Tibial nerve (tissue), 4 donors: ENCODE data around the gene PLCB2. TPM values are rescaled to one million over a fixed set of nuclear protein-coding genes. Genes with fewer than 3 reads are reported as not detected.

ENCODE experiments used
- DNase-seq, 2 donors: peaks; one replicate each; pipeline ENCODE4 v3.0.0-alpha.2; 2019; ENCODE audit warnings: low spot score in 2 of 2
- H3K27ac ChIP-seq, 4 donors: fragments of 200-600 bp; sonication (generic) in 3 of 4; one replicate each; pipeline ENCODE4 v1.5.1; 2017 to 2019; ENCODE audit warnings: mild to moderate bottlenecking in 1 of 4
- H3K27me3 ChIP-seq, 2 donors: fragments of 200-600 bp; sonication (generic) in 1 of 2; one replicate each; pipeline versions ENCODE4 v1.5.1 to v1.6.0; 2017 to 2019
- H3K36me3 ChIP-seq, 3 donors: fragments of 200-600 bp; sonication (generic); one replicate each; pipeline ENCODE4 v1.5.1; 2018 to 2019
- H3K4me1 ChIP-seq, 4 donors: fragments of 200-600 bp; sonication (generic) in 3 of 4; one replicate each; pipeline ENCODE4 v1.5.1; 2017 to 2019
- H3K4me3 ChIP-seq, 4 donors: fragments of 200-600 bp; sonication (generic) in 3 of 4; one replicate each; pipeline ENCODE4 v1.5.1; 2017 to 2019; ENCODE audit warnings: mild to moderate bottlenecking in 1 of 4, moderate library complexity in 1 of 4
- H3K9me3 ChIP-seq, 4 donors: fragments of 200-600 bp; sonication (generic) in 3 of 4; one replicate each; pipeline ENCODE4 v1.5.1; 2017 to 2019
- CTCF ChIP-seq, 5 experiments: fragments of 200-600 bp in 3 of 5; fragments of 450-650 bp in 2 of 5; sonication (generic) in 3 of 5; IDR thresholded peaks; one replicate each; pipeline ENCODE4 v1.5.1; 2016 to 2019; ENCODE audit warnings: antibody characterized with exemption in 5 of 5, mild to moderate bottlenecking in 3 of 5, moderate library complexity in 2 of 5
- EP300 ChIP-seq, 2 donors: sonication (generic); formaldehyde crosslinking; IDR thresholded peaks; one replicate each; pipeline ENCODE4 v1.6.1; 2017; ENCODE audit warnings: antibody characterized with exemption in 2 of 2, mild to moderate bottlenecking in 1 of 2
- POLR2A ChIP-seq, 2 donors: fragments of 450-650 bp; IDR thresholded peaks; one replicate each; pipeline ENCODE4 v1.6.1; 2017; ENCODE audit warnings: antibody characterized with exemption in 2 of 2, mild to moderate bottlenecking in 2 of 2, moderate library complexity in 2 of 2
- WGBS, 2 donors: methylation state at CpG; one replicate each; pipeline ENCODE4 v1.1.5; 2018; 5-methylcytosine and 5-hydroxymethylcytosine counted together
- total RNA-seq, 4 donors: library from RNA; depleted of rRNA; stranded (reverse); fragments of >200 nt; gene quantifications; one replicate each; pipeline ENCODE4 v1.1.0, GENCODE V29; 2016

Gene PLCB2
- total RNA-seq, 4 donors from 2014 or later: 14.9 to 42.3 (median 17.0) TPM

GRCh38 chr15:40344217-40344616, 36.5 kb upstream of the PLCB2 start:
- Histone ChIP-seq H3K27me3 (no peaks in the 10 kb centered on the region), H3K9me3 (no peaks in the 10 kb centered on the region), H3K4me1 (peaks cover 0 to 78% (median 30%) of the 10 kb centered on the region in 4 donors), H3K27ac (peak overlapping the region in 1 of 4 donors; percentile 97), H3K36me3 (no peaks in the 10 kb centered on the region), H3K4me3 (no peak overlapping the region)
- no peak for DNase-seq
- TF ChIP-seq CTCF (IDR thresholded peaks at IDR 0.05): no peak
- TF ChIP-seq EP300 (IDR thresholded peaks at IDR 0.05): no peak
- TF ChIP-seq POLR2A (IDR thresholded peaks at IDR 0.05): no peak
- WGBS, 2 donors: 37 to 55% methylated on average over 5 to 6 of the region's 6 CpGs

- no peaks in the 10 kb centered on the region for H3K27me3 ChIP-seq
- 60 to 64% methylated on average over 10 of the region's 10 CpGs for WGBS, 2 donors
- H3K9me3 ChIP-seq: no peaks in the 10 kb centered on the region
- no peak overlapping the region for H3K4me3 ChIP-seq
- H3K36me3 ChIP-seq: no peaks in the 10 kb centered on the region
- H3K4me1 ChIP-seq: peaks cover 0 to 85% (median 37%) of the 10 kb centered on the region in 4 donors
- no peak for DNase-seq
- H3K27ac ChIP-seq: peak overlapping the region in 3 of 4 donors; percentile 46 to 97 (median 55)
- TF ChIP-seq EP300 (IDR thresholded peaks at IDR 0.05) (no peak), POLR2A (IDR thresholded peaks at IDR 0.05) (no peak), CTCF (IDR thresholded peaks at IDR 0.05) (no peak)
Measured at GRCh38 chr15:40343512-40343911, 35.8 kb upstream of the PLCB2 start.

- Histone ChIP-seq H3K4me3 (no peak overlapping the region), H3K9me3 (no peaks in the 10 kb centered on the region), H3K27ac (peak overlapping the region in 3 of 4 donors; percentile 46 to 97 (median 55)), H3K4me1 (peaks cover 0 to 93% (median 45%) of the 10 kb centered on the region in 4 donors), H3K27me3 (no peaks in the 10 kb centered on the region), H3K36me3 (no peaks in the 10 kb centered on the region)
- DNase-seq: no peak
- WGBS, 2 donors: 59 to 74% methylated on average over 7 of the region's 7 CpGs
- TF ChIP-seq CTCF (IDR thresholded peaks at IDR 0.05): no peak
- no peak for TF ChIP-seq EP300 (IDR thresholded peaks at IDR 0.05)
- no peak for TF ChIP-seq POLR2A (IDR thresholded peaks at IDR 0.05)
Measured at GRCh38 chr15:40342416-40343320, 34.9 kb upstream of the PLCB2 start.

GRCh38 chr15:40340740-40341400, 33.1 kb upstream of the PLCB2 start, which contains the start of gene CCDC9B:
Gene CCDC9B, minus strand, starts transcription at chr15:40340939. Its CDS starts 120 bp downstream, at chr15:40340819.
- Histone ChIP-seq H3K9me3 (no peaks in the 10 kb centered on the region), H3K27ac (peak within 1 kb of the TSS; percentile 85 to 98 (median 92)), H3K4me1 (peaks cover 0 to 99% (median 55%) of the 10 kb centered on the region in 4 donors), H3K4me3 (peak within 1 kb of the TSS; percentile 25 to 55 (median 40)), H3K27me3 (no peaks in the 10 kb centered on the region), H3K36me3 (peaks cover 0 to 13% (median 0%) of the 10 kb centered on the region in 3 donors)
- peak; percentile 84 to 90 for DNase-seq
- 14 to 15% methylated on average over 13 to 17 of the region's 17 CpGs for WGBS, 2 donors
- TF ChIP-seq POLR2A (IDR thresholded peaks at IDR 0.05) (peak; percentile 72 to 73), CTCF (IDR thresholded peaks at IDR 0.05) (peak in 1 of 5 experiments; percentile 26), EP300 (IDR thresholded peaks at IDR 0.05) (peak; percentile 84 to 91)
